ENCODE measurements around the gene HSPBP1.

GRCh38 chr19:55224038-55224665 is 55.8 kb downstream of the HSPBP1 start:
- no peak for TF ChIP-seq ZNF263 (CRISPR knock-in tag; IDR thresholded peaks at IDR 0.05; ENCODE audit: low read depth)
- TF ChIP-seq, protein P1, sequence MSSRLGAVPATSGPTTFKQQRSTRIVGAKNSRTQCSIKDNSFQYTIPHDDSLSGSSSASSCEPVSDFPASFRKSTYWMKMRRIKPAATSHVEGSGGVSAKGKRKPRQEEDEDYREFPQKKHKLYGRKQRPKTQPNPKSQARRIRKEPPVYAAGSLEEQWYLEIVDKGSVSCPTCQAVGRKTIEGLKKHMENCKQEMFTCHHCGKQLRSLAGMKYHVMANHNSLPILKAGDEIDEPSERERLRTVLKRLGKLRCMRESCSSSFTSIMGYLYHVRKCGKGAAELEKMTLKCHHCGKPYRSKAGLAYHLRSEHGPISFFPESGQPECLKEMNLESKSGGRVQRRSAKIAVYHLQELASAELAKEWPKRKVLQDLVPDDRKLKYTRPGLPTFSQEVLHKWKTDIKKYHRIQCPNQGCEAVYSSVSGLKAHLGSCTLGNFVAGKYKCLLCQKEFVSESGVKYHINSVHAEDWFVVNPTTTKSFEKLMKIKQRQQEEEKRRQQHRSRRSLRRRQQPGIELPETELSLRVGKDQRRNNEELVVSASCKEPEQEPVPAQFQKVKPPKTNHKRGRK (CRISPR knock-in tag; IDR thresholded peaks at IDR 0.05; ENCODE audit: borderline replicate concordance), result no peak
- TF ChIP-seq CTCF (IDR thresholded peaks at IDR 0.05), result no peak
- TF ChIP-seq, protein P2, sequence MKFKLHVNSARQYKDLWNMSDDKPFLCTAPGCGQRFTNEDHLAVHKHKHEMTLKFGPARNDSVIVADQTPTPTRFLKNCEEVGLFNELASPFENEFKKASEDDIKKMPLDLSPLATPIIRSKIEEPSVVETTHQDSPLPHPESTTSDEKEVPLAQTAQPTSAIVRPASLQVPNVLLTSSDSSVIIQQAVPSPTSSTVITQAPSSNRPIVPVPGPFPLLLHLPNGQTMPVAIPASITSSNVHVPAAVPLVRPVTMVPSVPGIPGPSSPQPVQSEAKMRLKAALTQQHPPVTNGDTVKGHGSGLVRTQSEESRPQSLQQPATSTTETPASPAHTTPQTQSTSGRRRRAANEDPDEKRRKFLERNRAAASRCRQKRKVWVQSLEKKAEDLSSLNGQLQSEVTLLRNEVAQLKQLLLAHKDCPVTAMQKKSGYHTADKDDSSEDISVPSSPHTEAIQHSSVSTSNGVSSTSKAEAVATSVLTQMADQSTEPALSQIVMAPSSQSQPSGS (CRISPR knock-in tag; IDR thresholded peaks at IDR 0.05; ENCODE audit: borderline replicate concordance, low read depth), result no peak
- no peak for TF ChIP-seq AFF4 (CRISPR knock-in tag; IDR thresholded peaks at IDR 0.05; ENCODE audit: borderline replicate concordance)
- TF ChIP-seq FOXJ3 (CRISPR knock-in tag; IDR thresholded peaks at IDR 0.05; ENCODE audit: borderline replicate concordance), result no peak
- no peak for TF ChIP-seq E2F4 (CRISPR knock-in tag; IDR thresholded peaks at IDR 0.05; ENCODE audit: borderline replicate concordance, low read depth)
- TF ChIP-seq PRRX2 (CRISPR knock-in tag; IDR thresholded peaks at IDR 0.05), result no peak
- TF ChIP-seq ESRRA (CRISPR knock-in tag; IDR thresholded peaks at IDR 0.05; ENCODE audit: borderline replicate concordance), result no peak
- no peak for TF ChIP-seq TP53 (CRISPR knock-in tag; IDR thresholded peaks at IDR 0.05)
- no peak for TF ChIP-seq CREB1 (CRISPR knock-in tag; IDR thresholded peaks at IDR 0.05)
